ENCODE data around the gene DNAH5.
"Not testable (repeated sequence)": the region's sequence is repeated elsewhere in the genome, so short reads cannot be mapped to it uniquely, and the experiment has no call there.

DNAH5 gene

GRCh38 chr5:13831351-13831750 lies 113.1 kb downstream of the DNAH5 start:
- no peak for DNase-seq

GRCh38 chr5:13830536-13830935 lies 114.0 kb downstream of the DNAH5 start:
- no peak for DNase-seq

DNA sequence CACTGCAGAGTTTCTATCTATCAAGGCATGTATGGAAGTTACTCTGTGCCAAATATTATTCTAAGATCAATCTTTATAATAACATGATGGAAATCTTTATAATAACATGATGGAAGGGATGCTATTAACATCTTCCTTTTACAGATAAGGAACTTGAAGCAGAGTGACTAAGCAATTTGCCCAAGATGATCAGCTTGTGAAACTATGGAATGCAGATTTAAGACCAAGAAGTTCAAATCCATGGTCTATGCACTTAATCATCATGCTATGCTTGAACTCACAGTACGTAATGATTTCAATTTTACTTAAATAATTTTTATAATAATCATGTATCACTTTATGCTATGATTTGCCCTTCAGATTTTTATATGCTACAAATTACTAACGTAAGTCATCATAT lies 123.1 kb downstream of the DNAH5 start:
- no peak for DNase-seq

GRCh38 chr5:13816126-13816525 lies 128.4 kb downstream of the DNAH5 start:
- DNase-seq, result no peak

DNA sequence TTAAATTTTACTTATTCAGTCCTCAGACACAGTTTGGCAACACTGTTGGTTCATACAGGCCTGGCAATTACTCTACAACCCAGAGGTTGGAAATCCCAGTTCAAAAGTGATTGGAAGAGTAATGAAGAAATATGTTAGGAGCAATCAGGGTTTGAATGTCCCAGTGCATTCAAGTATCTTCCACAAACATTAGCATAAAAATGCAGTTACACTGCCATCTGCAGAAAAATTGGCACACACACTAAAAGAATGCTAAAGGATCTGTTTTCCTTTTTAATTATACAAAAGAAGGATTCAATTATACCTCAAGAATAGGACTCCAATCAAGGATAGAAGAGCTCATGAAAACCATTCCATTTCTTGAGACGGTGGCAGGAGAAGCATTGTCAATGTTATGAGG lies 130.2 kb downstream of the DNAH5 start:
- DNase-seq, result no peak

DNA sequence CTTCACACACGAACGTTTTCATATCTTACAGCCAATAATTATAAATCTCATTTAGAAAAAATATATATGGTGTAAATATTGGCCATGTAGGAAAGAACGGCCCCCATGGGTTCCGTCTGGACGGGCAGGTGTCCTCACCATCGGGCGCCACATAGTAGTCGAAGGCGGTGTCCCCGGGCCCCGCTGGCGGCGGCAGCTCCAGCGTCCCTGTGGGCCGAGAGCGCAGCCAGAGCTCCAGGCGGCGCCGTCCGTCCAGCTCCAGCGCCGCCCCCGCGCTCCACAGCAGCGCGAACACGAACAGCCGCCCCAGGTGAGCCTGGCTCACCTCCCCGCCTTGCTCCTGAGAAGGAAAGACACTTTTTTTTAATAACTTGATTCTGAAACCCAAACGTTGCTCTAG lies 134.6 kb downstream of the DNAH5 start:
- DNase-seq, result no peak

GRCh38 chr5:13804336-13804735 lies 140.2 kb downstream of the DNAH5 start:
- no peak for DNase-seq

GRCh38 chr5:13798569-13798968 lies 145.9 kb downstream of the DNAH5 start:
- not testable (repeated sequence) for DNase-seq

DNA sequence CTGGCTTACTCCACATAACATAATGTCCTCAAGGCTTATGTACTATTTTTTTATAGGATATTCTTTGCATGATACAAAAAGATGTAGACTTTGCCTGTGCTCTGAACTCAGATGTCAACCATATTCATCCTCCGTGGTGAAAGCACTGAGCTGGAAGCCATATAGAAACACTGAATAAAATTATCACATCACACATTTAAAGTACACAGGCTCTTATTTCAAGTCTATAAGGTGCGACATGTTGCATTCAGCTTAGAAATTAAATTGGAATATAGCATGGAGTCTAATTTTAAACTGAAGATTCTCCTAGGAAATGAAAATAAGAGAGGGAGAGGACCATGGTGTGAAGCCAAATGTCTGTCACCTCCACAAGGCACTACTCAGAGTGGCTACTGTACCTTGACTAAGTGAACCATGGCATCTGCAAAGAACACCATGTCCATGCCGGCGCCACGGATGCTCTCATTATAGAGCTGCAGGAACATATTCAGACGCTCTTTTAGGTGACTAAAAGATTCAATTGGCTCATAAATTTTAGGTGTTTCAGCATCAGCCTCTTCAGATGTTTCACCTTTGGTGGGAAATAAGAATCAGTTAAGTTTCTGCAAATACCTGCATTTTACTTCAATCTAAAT lies 158.6 kb downstream of the DNAH5 start:
- no peak for DNase-seq

GRCh38 chr5:13783726-13784125 lies 160.8 kb downstream of the DNAH5 start:
- DNase-seq, result no peak

DNA sequence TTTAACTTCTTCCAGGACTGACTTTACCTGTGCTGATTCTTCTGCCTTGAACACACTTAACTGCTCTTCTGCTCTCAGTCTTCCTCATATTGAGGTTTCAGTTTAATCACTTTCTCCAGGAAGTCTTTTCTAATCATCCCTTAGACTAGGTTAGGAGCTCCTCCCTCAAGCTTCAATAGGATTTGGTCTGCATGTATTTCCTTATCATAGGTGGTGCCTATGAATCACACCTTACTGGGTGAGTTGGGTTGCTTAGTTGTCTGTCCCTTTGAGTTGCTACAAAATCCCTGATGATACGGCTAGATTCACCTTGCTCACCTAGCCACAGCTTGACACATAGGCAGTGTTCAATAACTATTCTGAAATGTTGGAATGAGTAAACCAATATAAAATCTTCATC lies 164.4 kb downstream of the DNAH5 start:
- DNase-seq, result no peak

DNA sequence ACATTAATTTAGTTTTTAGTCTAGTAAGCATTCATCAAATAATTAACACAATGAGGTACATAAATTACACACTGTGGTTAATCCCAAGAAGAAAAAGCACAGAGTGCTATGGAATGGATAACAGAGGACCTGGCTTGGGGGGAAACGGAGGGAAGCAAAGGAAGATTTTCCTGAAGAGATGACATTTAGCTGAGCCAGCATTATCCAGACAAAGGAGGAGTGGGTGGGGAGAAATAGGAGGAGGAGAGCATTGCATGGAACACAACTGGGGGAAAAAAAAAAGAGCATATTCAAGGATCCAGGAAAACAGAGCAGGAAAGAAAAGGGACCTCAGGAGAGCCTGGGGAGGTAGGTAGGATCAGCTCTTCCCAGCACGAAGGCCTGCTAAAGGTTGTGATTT lies 170.8 kb downstream of the DNAH5 start:
- no peak for DNase-seq

GRCh38 chr5:13771011-13771571 lies 173.4 kb downstream of the DNAH5 start:
- DNase-seq, result no peak

DNA sequence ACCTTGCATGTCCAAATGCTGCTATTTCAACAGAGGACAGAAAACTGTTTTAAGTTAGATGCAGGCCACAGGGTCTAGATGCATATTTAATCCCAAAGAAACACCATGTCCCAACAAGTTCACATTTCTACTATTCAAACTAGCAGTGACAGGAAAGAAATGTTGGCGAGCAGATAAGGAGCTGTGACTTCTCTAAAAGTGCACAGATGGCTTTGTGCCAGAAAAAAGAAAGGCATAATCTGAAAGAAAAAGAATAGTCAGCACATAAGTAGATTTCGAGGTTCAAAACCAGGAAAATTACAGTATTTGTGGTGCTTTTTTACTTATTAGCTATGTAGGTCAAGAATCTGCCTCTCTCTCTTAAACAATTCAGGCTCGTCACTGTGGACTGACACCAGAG lies 178.3 kb downstream of the DNAH5 start:
- no peak for DNase-seq

DNA sequence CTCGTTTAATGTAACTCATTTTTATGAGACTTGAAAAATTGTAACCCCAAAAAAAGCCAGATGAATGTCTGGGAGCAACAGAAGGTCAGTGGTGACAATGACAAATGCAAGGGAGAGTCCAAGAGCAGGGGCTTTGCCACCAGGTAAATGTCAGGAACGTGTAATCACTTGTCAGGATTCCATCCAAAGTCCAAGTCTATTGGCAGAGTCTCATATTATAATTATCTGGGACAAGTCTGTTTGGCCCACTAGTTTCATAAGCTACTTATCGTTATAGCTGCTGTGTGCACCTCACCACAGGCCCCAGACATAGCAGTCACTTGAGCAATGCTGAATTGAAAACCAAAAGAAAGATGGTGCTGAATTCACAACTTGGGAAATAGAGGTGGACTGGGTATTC lies 180.8 kb downstream of the DNAH5 start:
- DNase-seq, result no peak

DNA sequence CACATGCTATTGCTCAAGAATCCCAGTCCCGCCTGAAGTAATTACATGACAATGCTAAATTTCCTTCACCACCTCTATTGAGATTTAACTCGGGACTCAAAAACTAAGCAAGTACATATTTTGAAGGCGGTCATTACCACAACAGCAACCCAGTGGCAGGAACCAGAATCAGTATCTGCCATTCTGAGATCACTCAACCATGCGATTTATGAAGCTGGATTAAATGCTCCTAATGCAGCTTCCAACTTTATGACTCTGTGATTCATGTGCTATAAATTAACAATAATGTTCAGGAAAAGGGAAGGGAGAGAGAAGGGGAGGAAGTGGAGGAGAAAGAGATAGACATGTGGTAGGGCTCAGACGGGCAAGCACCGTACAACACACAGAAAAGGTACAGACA lies 194.7 kb downstream of the DNAH5 start:
- DNase-seq, result no peak

- no peak for DNase-seq
Observed at GRCh38 chr5:13746026-13746425, 198.5 kb downstream of the DNAH5 start.

DNA sequence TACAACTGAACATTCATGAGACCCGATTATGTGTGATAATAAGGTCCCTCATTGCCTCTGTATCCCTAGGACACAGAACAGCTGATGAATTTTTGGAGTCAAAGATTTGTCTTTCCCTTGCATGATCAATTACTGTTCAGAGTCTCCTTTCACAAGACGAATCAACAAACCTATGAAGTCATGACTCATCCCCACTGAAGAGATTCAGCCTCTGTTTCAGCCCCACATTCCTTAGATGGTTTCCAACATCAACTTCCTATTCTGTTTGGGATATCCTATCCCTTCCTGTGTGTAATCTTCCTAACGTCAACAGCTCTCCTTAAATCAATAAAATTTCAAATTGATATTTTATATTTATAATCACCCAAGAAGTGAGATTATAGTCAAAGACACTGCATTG lies 199.0 kb downstream of the DNAH5 start:
- no peak for DNase-seq

DNA sequence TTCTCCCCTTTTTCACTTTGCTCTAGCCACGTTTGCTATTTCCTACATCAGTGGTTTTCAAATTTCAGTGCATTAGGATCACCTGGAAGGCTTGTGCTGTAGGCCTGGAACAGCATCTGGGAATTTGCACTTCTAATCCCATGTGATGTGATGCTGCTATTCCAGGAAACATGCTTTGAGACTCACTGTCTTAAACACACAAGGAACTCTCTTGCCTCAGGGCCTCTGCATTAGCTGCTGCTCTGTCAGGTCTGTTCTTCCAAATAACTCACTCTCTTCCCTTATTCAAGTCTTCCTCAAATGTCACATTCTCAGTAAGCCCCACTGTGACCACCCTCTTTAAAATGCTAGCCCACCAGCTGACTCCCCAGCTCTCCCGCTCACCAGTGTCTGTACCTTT lies 204.0 kb downstream of the DNAH5 start:
- DNase-seq, result no peak

- DNase-seq, result no peak
Observed at GRCh38 chr5:13739479-13739878, 205.0 kb downstream of the DNAH5 start.

GRCh38 chr5:13735691-13736090 lies 208.8 kb downstream of the DNAH5 start:
- DNase-seq, result no peak

GRCh38 chr5:13731121-13731628 lies 213.3 kb downstream of the DNAH5 start:
- no peak for DNase-seq

DNA sequence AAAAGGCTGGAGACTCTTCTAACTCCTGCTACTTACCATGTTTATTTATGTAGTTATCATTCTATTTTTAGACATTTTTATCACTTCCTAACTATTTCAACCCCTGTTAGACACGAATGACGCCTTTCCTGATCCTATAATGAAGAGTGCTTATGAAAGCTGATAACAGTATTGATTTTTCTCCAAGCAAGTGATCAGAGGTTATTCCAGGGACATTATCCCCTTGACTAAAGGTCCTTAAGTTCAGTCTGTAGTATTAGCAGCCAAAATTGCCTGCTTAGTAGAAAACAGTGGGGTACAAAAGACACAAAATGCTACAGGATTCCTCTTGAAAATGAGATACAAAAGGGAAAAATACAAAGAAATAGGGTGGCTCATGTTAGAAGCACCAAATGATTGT lies 235.6 kb downstream of the DNAH5 start:
- DNase-seq, result no peak

DNA sequence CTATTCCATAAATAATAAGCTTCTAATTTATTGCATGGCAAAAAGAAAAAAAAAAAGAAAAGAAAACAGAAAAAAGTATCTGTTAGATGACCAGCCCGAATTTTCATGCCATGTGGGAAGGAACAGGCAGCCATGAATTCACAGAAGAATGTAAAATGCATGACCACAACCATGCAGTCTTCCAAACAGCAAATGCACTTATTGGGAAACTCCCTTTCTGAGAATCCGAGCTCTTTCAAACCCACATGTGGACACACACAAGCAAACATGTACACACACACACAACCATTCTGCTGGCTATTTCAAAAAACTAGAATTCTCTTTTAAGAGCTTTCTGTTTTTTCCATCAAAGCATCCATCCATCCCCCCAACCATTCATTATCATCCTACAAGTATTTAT lies 236.1 kb downstream of the DNAH5 start:
- no peak for DNase-seq

GRCh38 chr5:13704396-13704795 lies 240.1 kb downstream of the DNAH5 start:
- DNase-seq, result no peak

Measured in activated naive CD4-positive, alpha-beta T cell treated with anti-CD3 and anti-CD28 coated beads, Interleukin-2, amount 50 U/mL, for 16 hours (primary cell).